Hematopoietic multipotent progenitor cell treated with erythropoietin and hydrocortisone succinate and interleukin-3 and kit ligand, for 8 days (in vitro differentiated cells): Measurements from ENCODE around the gene NAALADL2.

Experiments
- DNase-seq: peaks from one replicate; pipeline ENCODE4 v3.0.0-alpha.2; 2015

NAALADL2 gene

DNA sequence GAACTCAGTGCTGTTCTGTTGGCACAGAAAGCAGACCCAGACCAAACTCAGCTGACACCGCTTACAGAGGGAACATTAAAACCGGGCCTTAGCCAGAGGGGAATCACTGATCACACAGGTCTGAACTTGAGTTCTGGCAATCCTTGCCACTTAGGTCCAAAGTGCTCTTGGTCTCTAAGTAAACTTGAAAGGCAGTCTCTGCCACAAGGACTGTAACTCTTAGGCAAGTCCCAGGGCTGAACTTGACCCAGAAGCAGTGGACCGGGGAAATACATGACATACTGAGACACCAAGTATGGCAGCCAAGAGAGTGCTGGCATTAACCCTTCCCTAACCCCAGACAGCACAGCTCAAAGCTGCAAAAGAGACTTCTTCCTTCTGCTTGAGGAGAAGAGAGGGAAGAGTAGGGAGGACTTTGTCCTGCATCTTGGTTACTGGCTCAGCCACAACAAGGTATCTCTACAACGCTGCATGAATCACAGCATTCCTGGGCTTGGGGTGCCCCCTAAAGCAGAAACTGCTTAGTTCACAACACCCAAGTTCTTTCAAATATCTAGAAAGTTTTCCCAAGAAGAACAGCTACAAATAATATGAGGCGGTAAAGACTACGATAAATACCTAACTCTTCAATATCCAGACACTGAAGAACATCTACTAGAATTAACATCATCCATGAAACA is 32.5 kb downstream of the NAALADL2 start:
- no peak for DNase-seq

DNA sequence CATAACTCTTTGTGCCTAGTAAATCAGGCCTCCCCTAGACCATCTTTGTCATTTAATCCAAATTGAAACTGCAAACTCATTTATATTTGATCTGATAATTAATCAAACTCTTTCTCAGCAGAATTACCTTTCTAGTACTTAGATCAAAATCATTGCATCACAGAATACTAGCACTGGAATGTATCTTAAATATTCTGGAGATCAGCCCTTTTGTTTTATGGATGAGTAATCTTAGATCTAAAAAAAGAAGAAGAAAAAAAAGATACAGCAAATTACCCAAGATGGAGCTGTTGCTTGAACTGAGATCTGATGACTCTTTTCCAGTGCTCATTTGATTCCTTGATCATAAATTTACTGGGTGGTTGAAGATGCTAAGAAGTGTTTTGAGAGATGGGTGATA is 47.9 kb downstream of the NAALADL2 start:
- DNase-seq = no peak

DNA sequence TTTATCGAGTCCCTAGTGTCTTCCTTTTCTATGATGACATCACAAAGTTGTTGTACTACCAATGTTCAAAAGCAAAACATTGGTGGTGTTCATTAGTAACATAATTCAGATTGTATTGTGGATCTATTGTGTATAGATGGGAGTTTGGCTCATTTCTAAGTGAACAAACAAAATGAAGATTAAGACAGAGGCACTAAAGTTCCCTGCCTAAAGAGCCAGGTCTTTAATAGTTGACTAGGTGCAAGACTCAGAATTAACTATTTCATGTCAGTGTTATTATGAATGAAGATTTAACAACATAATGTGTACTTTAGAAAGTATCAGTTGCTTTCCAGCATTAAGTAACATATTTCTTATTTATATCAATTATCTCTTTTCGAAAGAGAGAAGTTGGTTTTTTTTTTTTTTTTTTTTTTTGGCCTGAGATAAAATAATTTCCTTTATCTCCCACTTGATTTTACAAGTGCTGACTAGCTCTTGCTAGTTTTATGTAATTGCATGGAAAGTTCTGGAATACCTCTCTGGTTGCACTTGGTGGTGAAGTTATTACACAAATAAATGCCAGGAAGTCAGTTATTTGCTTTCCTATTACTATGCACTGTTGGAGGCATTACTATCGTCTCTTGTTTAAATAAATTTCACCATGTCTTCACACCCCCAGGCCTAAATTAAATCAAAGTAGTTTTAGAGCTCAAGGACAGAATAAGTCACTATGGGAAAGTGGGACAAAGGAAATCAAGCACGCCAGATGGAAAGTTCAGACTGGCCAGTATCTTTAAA is 48.7 kb downstream of the NAALADL2 start:
- DNase-seq = no peak

DNA sequence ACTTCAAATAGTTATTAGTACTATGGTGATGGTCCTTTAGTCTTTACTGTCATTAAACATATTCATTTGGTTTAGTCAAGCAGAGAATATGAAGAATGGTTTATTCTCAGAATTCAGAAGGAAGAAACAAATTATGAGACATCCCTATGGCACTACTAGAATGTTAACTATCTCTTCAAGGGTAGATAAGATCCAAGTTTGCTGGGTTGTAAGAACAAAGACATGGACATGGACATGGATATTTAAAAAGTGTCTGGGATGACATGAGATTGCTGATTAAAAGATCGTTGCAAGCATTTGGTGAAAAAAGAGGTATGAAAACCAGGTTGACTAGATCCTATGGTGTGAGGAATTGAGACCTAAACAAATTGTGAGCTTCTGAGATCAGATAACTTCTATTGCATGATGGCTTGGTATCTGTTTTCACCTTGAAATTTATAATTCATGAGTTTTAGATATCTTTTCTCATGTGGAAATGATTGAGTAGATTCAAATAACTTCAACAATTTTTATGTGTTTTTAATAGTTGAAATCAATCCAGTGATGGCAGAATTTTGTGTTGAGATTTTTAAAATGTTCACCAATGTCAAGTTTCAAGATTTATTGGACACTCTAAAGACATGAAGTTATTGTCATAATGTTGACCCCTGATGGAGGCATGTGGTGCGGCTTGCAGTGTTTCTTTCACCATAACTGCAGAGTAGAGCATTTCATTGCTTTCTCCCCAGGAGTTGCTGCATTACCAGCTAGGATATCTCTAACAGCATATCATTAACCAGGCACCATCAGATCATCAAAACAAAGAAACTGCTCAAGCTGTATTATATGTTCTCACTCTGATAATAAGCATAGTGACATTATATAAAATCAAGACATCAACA is 72.6 kb downstream of the NAALADL2 start:
- DNase-seq = no peak

DNA sequence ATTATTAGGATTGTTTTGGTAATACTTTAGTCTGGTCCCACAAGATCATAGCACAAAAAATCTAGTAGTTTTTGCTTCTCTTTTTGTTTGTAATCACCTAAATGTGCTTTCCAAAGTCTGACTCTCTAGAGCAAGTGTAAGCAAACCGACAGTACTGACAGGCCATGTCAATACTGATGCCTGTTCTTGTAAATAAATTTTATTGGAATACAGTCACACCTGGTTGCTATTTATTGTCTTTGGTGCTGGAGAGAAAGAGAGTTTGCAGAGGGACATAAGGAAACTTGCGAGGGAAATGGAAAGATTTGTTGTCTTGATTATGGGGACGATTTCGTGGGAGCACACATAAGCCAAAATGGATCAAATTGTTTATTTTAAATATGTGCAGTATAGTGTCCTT is 77.5 kb downstream of the NAALADL2 start:
- DNase-seq = no peak

DNA sequence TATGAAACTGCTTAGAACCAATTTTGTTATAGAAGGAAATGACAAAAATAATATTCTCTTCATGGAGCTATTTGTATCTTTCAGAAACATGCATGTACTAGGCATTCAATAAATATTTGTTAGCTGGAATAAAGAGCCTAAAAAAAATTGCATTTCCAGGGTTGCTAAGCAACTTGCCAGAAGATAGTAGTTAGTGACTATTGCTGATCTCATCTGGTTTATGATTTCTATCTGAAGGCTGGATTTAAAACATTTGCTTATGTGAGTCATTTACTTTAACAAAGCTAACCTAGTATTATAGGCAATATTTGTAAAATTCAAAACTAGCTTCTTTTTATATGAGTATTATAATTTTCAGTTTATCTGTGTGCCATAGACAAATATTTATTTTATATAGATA is 78.3 kb downstream of the NAALADL2 start:
- no peak for DNase-seq

DNA sequence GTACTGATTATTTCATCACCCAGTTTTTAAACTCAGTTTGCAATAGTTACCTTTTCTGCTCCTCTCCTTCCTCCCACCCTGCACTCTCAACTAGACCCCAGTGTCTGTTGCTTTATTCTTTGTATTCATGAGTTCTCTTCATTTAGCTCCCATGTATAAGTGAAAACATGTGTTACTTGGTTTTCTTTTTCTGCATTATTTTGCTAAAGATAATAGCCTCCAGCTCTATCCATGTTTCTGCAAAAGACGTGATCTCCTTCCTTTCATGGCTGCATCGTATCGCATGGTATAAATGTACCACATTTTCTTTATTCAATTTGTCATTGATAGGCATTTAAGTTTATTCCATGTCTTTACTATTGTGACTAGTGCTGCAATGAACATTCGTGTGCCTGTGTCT is 79.0 kb downstream of the NAALADL2 start:
- no peak for DNase-seq

DNA sequence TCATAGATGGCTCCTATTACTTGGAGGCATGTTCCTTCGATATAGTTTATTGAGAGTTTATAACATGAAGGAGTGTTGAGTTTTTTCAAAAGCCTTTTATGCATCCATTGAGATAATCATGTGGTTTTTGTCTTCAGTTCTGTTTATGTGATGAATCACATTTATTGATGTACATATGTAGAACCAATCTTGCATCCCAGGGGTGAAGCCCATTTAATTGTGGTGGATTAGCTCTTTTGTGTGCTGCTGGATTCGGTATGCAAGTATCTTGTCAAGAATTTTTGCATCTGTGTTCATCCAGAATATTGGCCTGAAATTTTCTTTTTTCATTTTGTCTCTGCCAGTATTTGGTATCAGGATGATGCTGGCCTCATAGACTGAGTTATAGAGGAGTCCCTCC is 81.0 kb downstream of the NAALADL2 start:
- no peak for DNase-seq

DNA sequence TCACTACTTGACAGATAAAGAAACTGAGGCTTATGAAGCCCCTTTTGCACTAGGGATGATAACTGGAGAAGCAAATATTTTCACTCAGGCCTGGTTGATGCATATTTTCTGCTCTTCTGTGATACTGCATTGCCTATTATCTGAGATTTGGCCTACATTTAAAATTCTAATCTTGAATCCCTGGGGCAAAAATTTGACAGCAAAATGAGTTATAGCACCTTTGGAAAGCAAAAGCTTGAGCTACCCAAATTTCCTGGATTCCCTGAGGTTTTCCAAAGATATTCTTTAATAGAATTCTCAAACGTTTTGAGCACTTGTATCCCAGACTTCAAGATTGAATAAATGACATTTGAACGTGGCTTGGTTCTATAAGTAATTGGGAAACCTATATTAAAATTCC is 86.1 kb downstream of the NAALADL2 start:
- no peak for DNase-seq

DNA sequence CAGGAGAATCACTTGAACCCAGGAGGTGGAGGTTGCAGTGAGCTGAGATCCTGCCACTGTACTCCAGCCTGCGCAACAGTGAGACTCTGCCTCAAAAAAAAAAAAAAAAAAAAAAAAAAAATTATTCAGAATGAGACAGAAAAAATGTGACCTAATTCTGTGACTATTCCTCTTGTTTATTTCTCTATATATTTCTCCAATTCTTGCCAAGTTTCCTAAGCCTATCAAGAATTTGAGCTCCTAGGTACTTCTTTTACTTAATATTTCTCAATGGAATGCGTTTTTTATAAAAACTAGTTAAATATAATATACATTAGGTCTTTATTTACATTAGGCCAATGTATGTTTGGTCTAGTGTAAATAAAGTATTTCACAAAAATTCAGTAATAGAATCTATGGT is 86.8 kb downstream of the NAALADL2 start:
- DNase-seq = no peak

DNA sequence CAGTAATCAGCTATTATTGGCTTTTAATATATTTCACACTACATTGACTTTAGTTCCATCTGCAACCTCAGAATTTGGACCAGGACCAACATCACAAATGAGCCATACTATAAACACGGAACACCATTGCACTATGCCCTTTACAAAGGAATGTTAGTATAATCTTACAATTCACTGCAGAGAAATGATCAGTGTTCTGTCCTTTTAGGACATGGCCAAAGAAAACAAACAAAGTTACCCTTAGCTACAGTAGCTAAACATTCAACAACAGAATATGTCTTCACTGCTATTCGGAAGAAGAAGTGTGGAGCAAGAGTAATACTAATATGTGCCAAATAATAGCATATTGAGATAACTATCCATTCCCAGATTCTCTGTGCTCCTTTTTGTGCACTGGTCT is 90.4 kb downstream of the NAALADL2 start:
- DNase-seq = no peak

DNA sequence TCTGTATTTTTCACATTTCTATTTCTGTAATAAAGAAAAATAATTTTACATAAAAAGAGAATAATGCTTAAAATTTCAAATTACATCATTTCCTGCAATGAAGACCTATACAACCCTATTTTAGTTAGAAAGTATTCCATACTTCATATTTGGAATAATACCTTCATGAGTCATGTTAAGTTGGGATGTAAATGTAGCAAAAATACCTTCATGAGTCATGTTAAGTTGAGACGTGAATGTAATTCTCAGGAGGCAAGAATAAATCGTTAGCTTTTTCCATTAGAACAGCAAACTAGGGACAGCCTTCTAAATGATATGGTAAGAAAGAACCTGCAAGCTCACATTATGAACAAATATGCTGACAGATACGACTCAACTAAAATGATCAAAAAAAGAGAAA is 91.9 kb downstream of the NAALADL2 start:
- DNase-seq = no peak

DNA sequence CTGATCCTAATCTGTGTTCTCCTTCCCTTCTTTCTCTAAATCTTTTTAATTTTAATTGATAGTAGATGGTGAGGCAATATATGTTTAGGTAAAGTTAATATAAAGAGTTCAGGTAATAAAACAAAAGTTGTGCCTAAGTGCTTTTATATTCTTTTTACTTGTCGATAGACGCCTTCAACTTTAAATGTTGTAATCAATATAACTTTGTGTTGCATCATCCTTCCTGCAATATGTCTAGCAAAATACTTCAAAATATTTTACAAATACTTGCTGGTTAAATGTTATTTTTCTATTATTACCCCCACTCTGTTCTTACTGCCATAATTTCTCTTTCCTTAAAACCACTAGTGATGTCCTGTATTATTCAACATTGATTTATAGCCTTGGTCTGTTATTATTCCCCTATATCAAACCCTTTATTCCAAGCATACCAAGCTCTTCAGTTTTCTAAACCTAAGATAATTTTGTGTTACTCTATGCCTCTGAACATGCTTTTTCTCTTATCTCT is 92.4 kb downstream of the NAALADL2 start:
- DNase-seq = no peak

DNA sequence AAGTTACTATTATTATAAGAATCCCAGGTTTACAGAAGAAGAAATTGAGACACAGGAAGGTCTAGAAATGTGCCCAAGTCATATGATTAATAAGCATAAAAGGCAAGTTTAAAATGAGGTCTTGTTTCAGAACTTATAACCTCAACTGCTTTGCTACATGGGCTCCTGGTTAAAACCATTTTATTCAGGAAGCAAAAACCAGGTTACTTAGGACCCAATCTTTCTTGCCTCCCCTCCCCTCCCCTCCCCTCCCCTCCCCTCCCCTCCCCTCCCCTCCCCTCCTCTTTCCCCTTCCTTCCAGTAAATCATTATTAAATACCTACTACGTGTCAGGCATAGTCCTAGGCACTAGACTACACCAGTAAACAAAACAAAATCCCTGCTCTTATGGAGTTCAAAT is 93.9 kb downstream of the NAALADL2 start:
- DNase-seq = no peak

DNA sequence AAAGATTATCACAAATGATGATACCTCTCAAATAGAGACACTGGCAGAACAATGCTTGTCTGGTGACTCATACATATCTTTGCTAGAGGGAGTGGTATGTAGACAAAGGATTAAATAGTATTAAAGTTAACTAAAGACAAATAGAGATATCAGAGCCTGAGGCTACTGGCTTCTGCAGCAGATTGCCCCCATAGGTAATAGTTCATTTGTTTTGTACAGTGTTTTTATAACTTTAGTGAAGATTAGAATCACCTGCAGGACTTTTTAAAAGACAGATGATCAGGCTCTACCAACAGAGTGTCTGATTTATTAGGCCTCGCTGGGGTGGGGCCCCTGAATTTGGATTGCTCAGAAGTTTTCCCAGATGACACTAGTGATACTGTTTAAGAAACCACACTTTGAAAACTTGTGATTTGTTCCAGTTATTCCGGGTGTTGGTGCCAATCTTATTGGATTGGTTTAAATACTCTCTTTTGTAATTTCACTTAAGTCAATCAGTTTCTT is 96.4 kb downstream of the NAALADL2 start:
- no peak for DNase-seq

DNA sequence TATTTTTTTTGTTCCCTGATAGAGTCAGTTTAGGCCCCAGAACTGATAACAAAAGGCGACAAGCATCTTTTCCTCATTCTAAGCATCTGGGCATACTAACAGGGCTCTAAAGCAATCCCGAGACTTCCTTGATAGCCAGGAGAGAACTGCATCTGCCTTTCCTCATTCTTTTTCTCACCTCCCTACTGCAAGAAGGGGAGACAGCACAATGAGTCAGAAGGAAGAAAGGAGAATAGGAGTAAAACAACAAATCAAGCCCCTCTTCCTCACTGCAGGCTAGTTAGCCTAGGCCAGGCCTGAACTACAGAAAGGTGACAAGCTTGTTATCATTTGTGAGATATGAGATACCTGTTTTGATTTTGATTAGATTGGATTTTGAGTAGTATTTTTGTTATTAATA is 97.9 kb downstream of the NAALADL2 start:
- no peak for DNase-seq

DNA sequence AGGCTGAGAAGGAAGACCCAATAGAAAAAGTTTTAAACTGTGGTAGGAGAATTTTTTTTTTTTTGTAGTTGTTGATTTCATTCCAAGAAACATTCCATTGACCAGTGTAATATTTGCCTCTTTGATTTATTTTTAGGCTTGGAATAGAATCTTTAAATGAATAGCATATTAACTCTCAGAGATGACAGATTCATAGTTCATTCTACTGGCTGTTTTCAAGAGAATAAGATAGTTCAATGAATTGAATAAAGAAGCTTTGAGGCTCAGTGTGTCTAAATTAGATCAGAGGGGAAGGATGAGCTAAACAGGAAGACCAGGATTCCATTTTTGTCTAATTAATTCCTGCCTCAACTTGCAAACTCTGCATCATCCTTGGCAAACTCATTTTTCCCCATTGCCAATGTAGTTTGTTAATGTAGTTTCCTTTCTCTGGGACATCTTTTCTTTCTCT is 98.4 kb downstream of the NAALADL2 start:
- DNase-seq = no peak

DNA sequence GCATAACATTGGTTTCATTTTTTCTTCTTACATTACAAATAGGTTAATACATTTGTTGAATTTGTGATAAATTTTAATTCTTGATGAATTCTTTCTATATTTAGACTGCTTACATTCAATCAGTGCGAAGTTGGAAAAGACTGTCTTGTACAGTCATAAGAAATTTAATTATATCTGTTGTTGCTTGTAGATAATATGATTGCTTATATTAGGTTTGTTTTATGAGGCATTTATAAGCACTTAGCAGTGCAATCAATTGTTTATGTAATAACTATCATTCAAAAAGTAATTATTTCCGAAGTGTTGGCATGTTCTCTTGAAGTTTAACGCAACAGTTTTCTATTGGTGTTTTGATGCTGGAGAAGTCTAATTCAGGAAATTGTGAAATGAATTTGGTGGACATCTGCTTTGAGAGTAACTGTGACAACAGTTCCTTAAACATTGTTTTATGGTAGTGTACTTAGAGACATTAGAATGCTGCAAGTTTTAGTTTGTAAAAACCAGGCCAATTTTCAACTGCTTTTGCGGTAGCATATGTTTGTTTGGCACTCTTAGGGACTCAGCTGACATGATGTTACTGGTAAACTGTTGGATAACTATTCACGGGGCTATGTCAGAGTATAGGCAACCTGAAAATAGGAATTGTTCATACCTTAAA is 99.7 kb downstream of the NAALADL2 start:
- DNase-seq = no peak

DNA sequence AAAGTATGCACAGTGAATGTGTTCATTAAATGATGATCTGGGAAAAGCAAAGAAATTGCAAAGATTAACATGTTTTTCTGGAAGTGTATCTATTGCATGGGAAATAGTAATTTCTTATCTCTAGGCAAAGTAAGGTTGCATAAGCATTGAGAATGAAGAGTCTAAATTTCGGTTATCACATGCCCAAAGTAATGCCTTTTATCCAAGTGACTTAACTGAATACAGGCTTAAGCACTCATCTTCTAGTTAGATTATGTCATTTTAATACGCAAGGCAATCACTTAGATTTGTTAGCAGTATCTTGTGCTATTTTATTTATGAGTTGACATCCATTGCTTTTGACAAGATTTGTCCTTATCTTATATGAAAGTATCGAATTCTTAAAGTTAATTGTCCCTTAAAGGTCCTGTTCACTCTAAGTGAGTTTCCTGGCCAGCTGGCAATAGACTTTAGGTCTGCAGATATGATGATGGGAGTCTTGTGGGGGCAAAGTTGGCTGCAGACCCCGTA is 100.5 kb downstream of the NAALADL2 start:
- no peak for DNase-seq

DNA sequence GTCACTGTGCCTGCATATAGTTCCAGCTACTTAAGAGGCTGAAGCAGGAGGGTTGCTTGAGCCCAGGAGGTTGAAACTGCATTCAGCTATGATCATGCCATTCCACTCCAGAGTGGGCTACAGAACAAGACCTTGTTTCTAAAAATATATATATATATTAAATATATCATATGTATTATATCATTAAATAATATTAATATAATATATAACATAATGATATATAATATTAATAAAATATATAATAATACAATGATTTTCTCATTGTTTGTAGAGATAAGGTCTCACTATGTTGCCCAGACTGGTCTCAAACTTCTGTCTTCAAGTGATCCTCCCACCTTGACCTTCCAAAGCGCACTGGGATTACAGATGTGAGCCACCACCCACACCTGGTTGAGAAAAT is 101.8 kb downstream of the NAALADL2 start:
- DNase-seq = no peak

DNA sequence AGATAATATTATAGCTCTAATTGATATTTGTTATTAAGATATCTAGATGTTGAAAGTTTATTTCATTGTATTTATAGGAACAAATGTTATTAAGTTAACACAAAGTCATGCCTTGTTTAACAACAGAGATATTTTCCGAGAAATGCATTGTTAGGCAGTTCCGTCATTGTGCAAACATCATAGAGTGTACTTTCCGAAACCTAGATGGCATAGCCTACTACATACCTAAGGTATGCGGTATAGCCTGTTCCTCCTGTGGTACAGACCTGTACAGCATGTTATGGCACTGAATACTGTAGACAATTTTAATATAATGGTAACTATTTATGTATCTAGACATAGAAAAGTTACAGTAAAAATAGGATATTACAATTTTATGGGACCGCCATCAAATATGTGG is 114.3 kb downstream of the NAALADL2 start:
- DNase-seq = no peak

DNA sequence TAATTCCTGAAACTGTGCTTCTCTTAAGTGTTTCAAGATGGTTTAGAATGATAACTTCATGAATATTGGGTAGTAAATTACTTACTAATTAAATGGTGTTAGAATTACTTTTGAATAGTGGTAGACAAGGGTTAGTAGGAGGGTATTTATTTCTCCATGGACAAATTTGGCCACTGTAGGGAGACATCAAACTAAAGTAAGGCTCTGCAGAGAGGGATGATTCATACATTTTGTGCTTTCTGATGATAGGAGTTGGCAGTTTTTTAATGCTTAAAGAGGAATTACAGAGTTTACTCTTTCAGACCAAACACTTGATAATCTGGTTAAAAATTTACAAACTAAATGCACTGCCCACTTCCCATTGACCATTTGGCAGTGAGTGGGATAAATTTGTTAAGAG is 127.6 kb downstream of the NAALADL2 start:
- no peak for DNase-seq

DNA sequence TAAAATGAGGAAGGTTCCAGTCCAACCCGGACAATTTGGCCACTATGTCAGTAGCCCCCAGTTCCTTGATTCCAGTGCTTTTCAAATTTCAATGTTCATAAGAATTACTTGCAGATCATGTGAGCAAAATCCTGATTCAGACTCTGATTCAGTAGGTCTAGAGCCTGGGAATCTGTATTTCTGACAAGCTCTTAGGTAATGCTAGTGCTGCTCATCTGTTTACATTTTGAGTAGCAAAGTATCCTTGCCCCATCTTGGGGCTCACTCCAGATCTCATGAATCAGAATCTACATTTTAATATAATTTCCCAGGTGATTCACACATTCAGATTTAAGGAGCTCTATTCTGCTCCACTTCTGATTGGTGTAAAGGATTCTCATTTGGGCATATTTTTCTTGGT is 142.0 kb downstream of the NAALADL2 start:
- DNase-seq = no peak
